ENCODE measurements around the gene ME3.

- TF ChIP-seq CTCF (IDR thresholded peaks at IDR 0.05) (no peak), REST (IDR thresholded peaks at IDR 0.05; ENCODE audit: insufficient read depth in 1 of 2, low read depth in 2 of 2, low read length in 1 of 2) (no peak), POLR2AphosphoS5 (IDR thresholded peaks at IDR 0.05; ENCODE audit: low read depth, low read length) (no peak), TCF7L2 (IDR thresholded peaks at IDR 0.05; ENCODE audit: low read depth, low read length) (no peak)
Observed at GRCh38 chr11:86576946-86577624, 95.3 kb downstream of the ME3 start.
